Measurements from ENCODE around the gene PPIAL4G. TPM values are rescaled to one million over a fixed set of nuclear protein-coding genes. Genes with fewer than 3 reads are reported as not detected.

The PPIAL4G gene
- not detected in 2 replicates for total RNA-seq

GRCh38 chr1:148483029-148483428 lies at the start of gene PPIAL4G:
Gene PPIAL4G (minus strand): TSS chr1:148483302. CDS start chr1:148483252, 50 bp downstream.

Other genes starting within 250 kb of the PPIAL4G start
- 9.0 and 10.1 TPM in 2 replicates for gene NBPF14, start 112.7 kb upstream of the PPIAL4G start, total RNA-seq

All from cardiac ventricle fibroblast (primary cell).